ENCODE data around the gene PYHIN1. TPM values are rescaled to one million over a fixed set of nuclear protein-coding genes. Genes with fewer than 3 reads are reported as not detected.

Gene PYHIN1
- total and polyA plus RNA-seq, 2 of the 8 experiments (the other 6 are each of a cell fraction or from before 2014, with no cell fraction given): not detected

DNA sequence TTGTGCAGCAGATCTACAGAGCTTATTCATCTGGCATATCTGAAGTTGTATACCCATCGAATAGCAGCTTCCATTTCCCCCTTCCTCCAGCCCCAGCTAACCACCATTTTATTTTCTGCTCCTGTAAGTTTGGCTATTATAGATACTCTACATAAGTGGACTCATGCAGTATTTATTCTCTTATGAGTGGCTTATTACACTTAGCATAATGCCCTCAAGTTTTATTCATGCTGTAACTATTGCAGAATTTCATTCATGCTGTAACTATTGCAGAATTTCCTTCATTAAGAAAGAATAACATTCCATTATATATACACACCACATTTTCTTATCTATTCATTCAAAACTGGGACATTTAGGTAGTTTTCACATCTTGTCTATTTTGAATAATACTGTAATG, 47.9 kb downstream of the PYHIN1 start:
- no peaks in the 10 kb centered on the region for H3K79me1 ChIP-seq (ENCODE audit: low read depth, low read length)
- no peak for FAIRE-seq
- POLR2A ChIA-PET (ENCODE audit: partially characterized antibody): no interaction called here
- H3K27me3 ChIP-seq (replicated peaks in 1 of 4; ENCODE audit: control insufficient read depth in 3 of 4, extremely low read depth in 1 of 4, insufficient read depth in 3 of 4, low read length in 3 of 4): no peaks in the 10 kb centered on the region
- no peaks in the 10 kb centered on the region; a peak in 1 of 7 replicates for H3K4me1 ChIP-seq (replicated peaks in 1 of 4; ENCODE audit: control insufficient read depth in 3 of 4, insufficient read depth in 4 of 4, low read length in 3 of 4)
- CTCF ChIA-PET (ENCODE audit: partially characterized antibody): interaction anchor here (1.4 kb wide), 1 partner anchor 182 kb away, joined by 3 read pairs; no protein-coding TSS in a partner anchor
- H3K36me3 ChIP-seq (ENCODE audit: control insufficient read depth in 2 of 4, insufficient read depth in 4 of 4, low read length in 3 of 4): no peaks in the 10 kb centered on the region
- H2AFZ ChIP-seq (ENCODE audit: low read length): no peak overlapping the region
- no peak overlapping the region for H4K91ac ChIP-seq (replicated peaks; ENCODE audit: insufficient read length, low read length)
- no peaks in the 10 kb centered on the region for H3K79me2 ChIP-seq (ENCODE audit: control insufficient read depth in 1 of 2, insufficient read depth in 2 of 2, low read length in 2 of 2)
- H3K23me2 ChIP-seq (ENCODE audit: low read depth, low read length): no peaks in the 10 kb centered on the region
- WGBS, 2 experiments (ENCODE audit: extremely low coverage in 1 of 2, insufficient coverage in 1 of 2, insufficient read length in 1 of 2, insufficient replicate concordance in 2 of 2, low coverage in 1 of 2, low lambda C conversion rate in 2 of 2, missing lambda C conversion rate in 1 of 2): 94% methylated on average over 1 of the region's 1 CpG; no CpG with 5 or more reads in 1 of the 2 experiments
- no peak overlapping the region for H3K56ac ChIP-seq (replicated peaks; ENCODE audit: insufficient read length, low read depth, low read length)
- H3K4me3 ChIP-seq (ENCODE audit: extremely low read depth in 1 of 4, insufficient read depth in 2 of 4, low read depth in 3 of 4, low read length in 4 of 4): no peak overlapping the region
- no peak overlapping the region for H2BK15ac ChIP-seq (ENCODE audit: low read length)
- no peak overlapping the region for H3K4me2 ChIP-seq (ENCODE audit: insufficient read depth in 1 of 2, low read depth in 2 of 2, low read length in 2 of 2)
- no peak overlapping the region for H3K27ac ChIP-seq (ENCODE audit: low read depth, low read length)
- H4K5ac ChIP-seq (ENCODE audit: insufficient read length, low read depth, low read length): no peak overlapping the region
- DNase-seq (ENCODE audit: low read depth in 1 of 2, low spot score in 2 of 2): no peak
- no peak overlapping the region for H2BK12ac ChIP-seq (ENCODE audit: low read depth, low read length)
- H2BK5ac ChIP-seq (ENCODE audit: low read depth, low read length): no peak overlapping the region
- TF ChIP-seq SP2 (IDR thresholded peaks at IDR 0.05; ENCODE audit: low read length) (no peak), CBX8 (IDR thresholded peaks at IDR 0.05; ENCODE audit: borderline replicate concordance, low read depth, low read length) (no peak), EP300 (IDR thresholded peaks at IDR 0.05; ENCODE audit: borderline replicate concordance in 1 of 2, low read depth in 2 of 2, low read length in 2 of 2) (no peak), KDM1A (IDR thresholded peaks at IDR 0.05; ENCODE audit: borderline replicate concordance, low read length) (no peak), MAFK (IDR thresholded peaks at IDR 0.05; ENCODE audit: low read depth, low read length) (no peak), SRF (IDR thresholded peaks at IDR 0.05; ENCODE audit: low read depth, low read length) (no peak), BCL11A (IDR thresholded peaks at IDR 0.05; ENCODE audit: low read depth in 2 of 2, low read length in 2 of 2) (no peak)
- H3K14ac ChIP-seq (ENCODE audit: insufficient read length): no peak overlapping the region
- no peaks in the 10 kb centered on the region; a peak in 1 of 4 replicates for H3K9me3 ChIP-seq (ENCODE audit: insufficient read depth in 2 of 2, low read depth in 1 of 2, low read length in 1 of 2)
- no peak overlapping the region for H3K23ac ChIP-seq (ENCODE audit: insufficient read length)
- H3K9ac ChIP-seq (replicated peaks in 1 of 4; ENCODE audit: extremely low read depth in 1 of 4, low read depth in 3 of 4, low read length in 3 of 4): no peak overlapping the region
- H4K20me1 ChIP-seq (replicated peaks in 1 of 2; ENCODE audit: control insufficient read depth in 1 of 2, insufficient read depth in 2 of 2, low read length in 2 of 2): no peaks in the 10 kb centered on the region
- no peak overlapping the region for H2BK120ac ChIP-seq (replicated peaks; ENCODE audit: low read depth, low read length)
- H4K8ac ChIP-seq (ENCODE audit: extremely low read depth, insufficient read depth, low read length): no peak overlapping the region
- no peak overlapping the region for H3K4ac ChIP-seq (replicated peaks; ENCODE audit: insufficient read length, low read depth, low read length)
- H2BK20ac ChIP-seq (ENCODE audit: low read length): no peak overlapping the region
- H3K18ac ChIP-seq (ENCODE audit: extremely low read depth, low read length): no peak overlapping the region
- H2AK5ac ChIP-seq (ENCODE audit: low read depth, low read length): no peak overlapping the region

Data from H1 (cell line).